Adrenal gland (tissue), 9 donors: Measurements from ENCODE around the gene MTCL3.
"Not testable (repeated sequence)": the region's sequence is repeated elsewhere in the genome, so short reads cannot be mapped to it uniquely, and the experiment has no call there.

Source experiments
- DNase-seq, 7 donors: peaks; one replicate each; pipeline ENCODE4 v3.0.0-alpha.2; 2019 to 2020
- H3K27ac ChIP-seq, 5 donors: fragments of 200-600 bp; sonication (generic) in 4 of 5; 1 replicate in 3 of 5; 2 replicates in 2 of 5; pipeline versions ENCODE4 v1.5.1 to v1.8.0; 2016 to 2020; ENCODE audit warnings: mild to moderate bottlenecking in 1 of 5
- H3K27me3 ChIP-seq: fragments of 200-600 bp; 2 replicates; pipeline ENCODE4 v1.8.0; 2021
- H3K36me3 ChIP-seq, 2 donors: fragments of 200-600 bp; replicated peaks in 1 of 2; 1 replicate in 1 of 2; 2 replicates in 1 of 2; pipeline versions ENCODE4 v1.5.1 to v1.8.0; 2018 to 2022
- H3K4me1 ChIP-seq, 2 donors: fragments of 200-600 bp; replicated peaks in 1 of 2; 1 replicate in 1 of 2; 2 replicates in 1 of 2; pipeline versions ENCODE4 v1.5.1 to v1.8.0; 2018 to 2021
- H3K4me3 ChIP-seq, 4 donors: fragments of 200-600 bp; sonication (generic) in 3 of 4; one replicate each; pipeline ENCODE4 v1.5.1; 2016 to 2018
- H3K9me3 ChIP-seq, 3 donors: fragments of 200-600 bp; sonication (generic) in 1 of 3; replicated peaks in 1 of 3; 1 replicate in 2 of 3; 2 replicates in 1 of 3; pipeline versions ENCODE4 v1.5.1 to v1.8.0; 2016 to 2021
- CTCF ChIP-seq, 6 experiments: fragments of 450-650 bp in 4 of 6; fragments of 200-600 bp in 2 of 6; sonication (generic) in 1 of 6; IDR thresholded peaks; 1 replicate in 5 of 6; 2 replicates in 1 of 6; pipeline versions ENCODE4 v1.5.1 to v1.8.0; 2016 to 2021; ENCODE audit warnings: antibody characterized with exemption in 6 of 6, mild to moderate bottlenecking in 2 of 6, moderate library complexity in 1 of 6
- POLR2A ChIP-seq, 2 donors: fragments of 450-650 bp; IDR thresholded peaks; one replicate each; pipeline ENCODE4 v1.6.1; 2017; ENCODE audit warnings: antibody characterized with exemption in 2 of 2, mild to moderate bottlenecking in 2 of 2, moderate library complexity in 1 of 2
- WGBS, 4 donors: extraction: QIAGEN DNeasy Blood & Tissue Kit in 2 of 4; methylation state at CpG; one replicate each; pipeline versions ENCODE4 v1.1.5 to v1.1.7; 2013 to 2017; 5-methylcytosine and 5-hydroxymethylcytosine counted together
- intact Hi-C, 2 donors: fragments of 100-400 bp; cut with DNase I; formaldehyde crosslinking; loops; one replicate each; pipeline versions ENCODE4 v1.14.1 to v1.15.0; 2022 to 2023
- donor health status: healthy with polysubstance abuse.
- donor health status: Bipolar disorder and iron deficiency.
- donor health status: DM: yes; HTN: yes; CAD: no.
- donor health status: DM: no; HTN: no; CAD: no.
- donor health status: DM: no; HTN: no; CAD: no.

Gene MTCL3

GRCh38 chr6:127439718-127440117 lies 79.4 kb downstream of the MTCL3 start:
- no peak for TF ChIP-seq POLR2A (IDR thresholded peaks at IDR 0.05)
- TF ChIP-seq CTCF (IDR thresholded peaks at IDR 0.05), result no peak
- 26 to 48% (median 33%) methylated on average over 2 of the region's 2 CpGs for WGBS, 4 donors

GRCh38 chr6:127436578-127437110 lies 82.5 kb downstream of the MTCL3 start:
- DNase-seq, result peak in 2 of 7 donors; percentile 10 to 11
- no peaks in the 10 kb centered on the region for H3K27me3 ChIP-seq
- H3K9me3 ChIP-seq, result no peaks in the 10 kb centered on the region
- no peaks in the 10 kb centered on the region for H3K4me1 ChIP-seq
- TF ChIP-seq POLR2A (IDR thresholded peaks at IDR 0.05) (no peak), CTCF (IDR thresholded peaks at IDR 0.05) (no peak)
- H3K27ac ChIP-seq, result no peak overlapping the region
- WGBS, 4 donors, result 76 to 78% (median 77%) methylated on average over 3 of the region's 3 CpGs
- no peaks in the 10 kb centered on the region for H3K36me3 ChIP-seq
- intact Hi-C loops, result no loop called here
- no peak overlapping the region for H3K4me3 ChIP-seq

More at GRCh38 chr6:127439718-127440117, 79.4 kb downstream of the MTCL3 start:
- no peaks in the 10 kb centered on the region for H3K27me3 ChIP-seq
- no peaks in the 10 kb centered on the region for H3K9me3 ChIP-seq
- H3K4me1 ChIP-seq, result no peaks in the 10 kb centered on the region
- H3K36me3 ChIP-seq, result no peaks in the 10 kb centered on the region
- no peak for DNase-seq
- intact Hi-C loops, result no loop called here
- no peak overlapping the region for H3K27ac ChIP-seq
- H3K4me3 ChIP-seq, result no peak overlapping the region

GRCh38 chr6:127435626-127436220 lies 83.4 kb downstream of the MTCL3 start:
- intact Hi-C loops, result no loop called here
- no peaks in the 10 kb centered on the region for H3K4me1 ChIP-seq
- no peaks in the 10 kb centered on the region for H3K36me3 ChIP-seq
- H3K4me3 ChIP-seq, result no peak overlapping the region
- no peak for DNase-seq
- H3K9me3 ChIP-seq, result no peaks in the 10 kb centered on the region
- H3K27me3 ChIP-seq, result no peaks in the 10 kb centered on the region
- no peak overlapping the region for H3K27ac ChIP-seq
- 77 to 81% (median 80%) methylated on average over 7 of the region's 7 CpGs for WGBS, 4 donors
- no peak for TF ChIP-seq POLR2A (IDR thresholded peaks at IDR 0.05)
- no peak for TF ChIP-seq CTCF (IDR thresholded peaks at IDR 0.05)

- no peaks in the 10 kb centered on the region for H3K36me3 ChIP-seq
- no peak for TF ChIP-seq POLR2A (IDR thresholded peaks at IDR 0.05)
- TF ChIP-seq CTCF (IDR thresholded peaks at IDR 0.05), result no peak
- H3K4me1 ChIP-seq, result no peaks in the 10 kb centered on the region
- H3K9me3 ChIP-seq, result no peaks in the 10 kb centered on the region
- H3K27me3 ChIP-seq, result no peaks in the 10 kb centered on the region
- no peak for DNase-seq
- no peak overlapping the region for H3K27ac ChIP-seq
- intact Hi-C loops, result no loop called here
- H3K4me3 ChIP-seq, result no peak overlapping the region
Measured at GRCh38 chr6:127434651-127435050, 84.5 kb downstream of the MTCL3 start.

- DNase-seq, H3K27me3 ChIP-seq, H3K27ac ChIP-seq, intact Hi-C loops, H3K9me3 ChIP-seq, H3K36me3 ChIP-seq, H3K4me3 ChIP-seq, H3K4me1 ChIP-seq: not testable (repeated sequence)
- 78 to 86% (median 81%) methylated on average over 8 to 9 of the region's 9 CpGs for WGBS, 4 donors
Measured at GRCh38 chr6:127428562-127428961, 90.6 kb downstream of the MTCL3 start.
